HG02678 (cell line): ENCODE data around the gene PHF2.

Experiments
- ATAC-seq: cut with Tn5 transposase; IDR thresholded peaks from one replicate; pipeline ENCODE4 v1.9.1; 2021; ENCODE audit warnings: mild to moderate bottlenecking, moderate library complexity; ENCODE audit not compliant: unreplicated experiment

The PHF2 gene

DNA sequence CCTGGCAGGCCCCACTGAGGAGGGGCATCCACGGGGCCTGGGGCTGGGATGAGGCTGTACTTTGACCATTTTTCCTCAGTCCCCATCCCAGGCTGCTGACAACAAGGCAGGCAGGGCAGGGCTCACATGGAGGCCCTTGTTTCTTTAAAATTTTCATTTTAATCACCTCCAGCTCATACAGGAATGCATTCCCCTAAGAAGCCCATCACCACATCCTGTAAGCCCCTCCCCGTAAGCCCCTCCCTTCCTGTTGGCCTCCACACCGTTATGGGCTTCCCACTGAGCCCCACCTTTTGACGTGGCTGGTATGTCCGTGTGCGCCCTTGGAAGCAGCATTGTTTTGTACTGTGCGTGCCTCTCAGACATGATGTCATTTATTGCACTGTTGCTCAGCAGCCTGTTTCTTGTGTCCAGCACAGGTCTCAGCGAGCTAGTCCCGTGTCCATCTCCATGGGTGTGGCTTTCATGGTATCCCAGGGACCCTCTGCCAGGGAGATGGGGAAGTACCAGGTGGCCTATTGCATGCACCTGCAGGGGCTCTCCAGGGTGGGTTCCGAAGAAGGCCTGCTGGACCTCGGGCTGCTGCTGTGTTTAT, 22.4 kb downstream of the PHF2 start:
- ATAC-seq = no peak

DNA sequence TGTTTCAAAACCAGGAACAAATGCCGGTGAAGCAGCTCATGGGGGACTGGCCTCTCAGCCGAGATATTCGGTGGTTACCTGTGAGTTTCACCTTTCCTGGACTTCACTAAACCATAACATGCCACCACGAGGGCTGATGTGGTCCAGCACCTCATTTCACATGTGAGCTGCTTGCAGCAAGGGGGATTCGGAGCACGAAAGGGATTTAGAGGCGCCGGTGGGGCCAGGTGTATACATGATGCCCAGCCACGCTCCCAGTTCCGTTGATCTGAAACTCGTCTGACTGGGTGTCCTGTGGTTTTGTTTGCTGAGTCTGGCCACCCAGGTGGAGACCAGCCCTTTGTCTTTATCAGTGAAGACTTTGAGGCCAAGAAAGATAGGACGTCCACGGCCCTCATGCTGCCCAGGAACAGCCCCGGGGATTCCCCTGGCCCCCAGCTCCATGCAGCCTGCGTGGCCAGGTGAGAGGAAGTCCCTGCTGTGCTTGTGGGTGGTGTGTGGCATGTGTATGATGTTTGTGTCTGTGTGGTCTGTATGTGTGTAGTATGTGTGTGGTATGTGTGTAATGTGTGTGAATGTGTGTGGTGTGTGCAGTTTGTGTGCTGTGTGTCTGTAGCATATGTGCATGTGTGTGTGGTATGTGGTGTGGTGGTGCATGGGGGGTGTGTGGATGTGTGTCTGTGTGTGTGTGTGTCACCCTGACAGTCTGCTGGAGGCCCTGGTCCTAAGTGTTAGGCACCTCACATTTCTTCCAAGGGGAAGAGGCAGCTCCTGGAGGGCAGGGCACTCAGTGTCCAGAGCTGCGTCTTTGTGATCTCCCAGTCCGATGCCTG, 23.4 kb downstream of the PHF2 start:
- ATAC-seq = no peak

DNA sequence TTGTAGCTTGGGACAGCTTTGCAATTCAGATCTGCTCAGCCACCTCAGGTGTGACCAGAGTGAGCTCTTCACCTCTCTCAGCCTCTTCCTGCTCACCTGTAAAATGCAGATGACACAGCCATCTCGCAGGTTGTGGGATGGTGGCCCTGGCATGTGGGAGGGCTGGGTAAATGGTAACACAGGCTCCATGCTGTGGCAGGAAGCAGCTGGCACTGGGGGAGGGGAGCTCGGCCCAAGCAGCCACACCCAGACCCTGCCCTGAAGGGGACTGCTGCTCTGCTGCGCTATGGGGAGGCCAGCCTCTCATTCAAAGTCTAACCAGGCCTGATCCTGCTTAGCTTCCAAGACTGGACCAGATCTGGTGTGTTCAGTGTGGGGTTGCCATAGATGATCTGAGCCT, 24.1 kb downstream of the PHF2 start:
- no peak for ATAC-seq

DNA sequence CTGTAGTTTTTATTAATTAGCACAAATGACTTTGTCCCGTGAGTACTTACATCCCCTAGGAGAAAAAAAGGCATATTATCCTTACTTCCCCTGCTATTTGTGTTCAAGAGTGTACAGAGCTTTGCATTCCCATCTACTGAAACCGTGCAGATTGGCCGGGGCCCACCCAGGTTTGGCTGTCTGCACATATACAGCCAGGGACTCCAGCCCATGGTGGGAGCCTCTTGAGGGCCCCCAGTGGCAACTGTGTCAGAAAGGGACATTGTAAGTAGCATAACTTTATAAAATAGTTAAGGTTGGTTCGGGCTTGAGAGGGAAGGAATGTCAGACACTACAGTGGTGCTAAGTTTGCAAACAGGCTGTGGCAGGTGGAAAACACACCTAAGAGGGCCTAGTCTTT, 24.7 kb downstream of the PHF2 start:
- no peak for ATAC-seq

DNA sequence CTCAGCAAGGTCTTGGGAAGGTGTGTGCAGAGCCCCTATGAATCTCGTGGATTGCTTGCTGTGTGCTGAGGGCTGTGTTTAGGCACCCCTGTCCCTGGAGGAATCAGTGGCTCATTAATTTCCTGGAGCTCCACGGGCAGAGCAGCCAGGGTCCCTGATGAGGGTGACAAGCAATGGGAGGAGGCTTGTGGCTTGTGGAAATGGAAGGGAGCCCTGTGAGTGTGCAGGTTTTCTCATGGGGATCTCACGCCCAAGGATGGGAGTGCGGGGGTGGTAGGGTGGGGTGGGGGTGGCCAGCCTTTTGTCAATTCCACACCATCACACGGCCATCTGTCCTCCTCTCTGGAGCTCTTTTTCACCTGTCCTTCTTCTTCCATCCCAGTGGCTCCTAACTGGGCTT, 25.3 kb downstream of the PHF2 start:
- ATAC-seq = no peak

DNA sequence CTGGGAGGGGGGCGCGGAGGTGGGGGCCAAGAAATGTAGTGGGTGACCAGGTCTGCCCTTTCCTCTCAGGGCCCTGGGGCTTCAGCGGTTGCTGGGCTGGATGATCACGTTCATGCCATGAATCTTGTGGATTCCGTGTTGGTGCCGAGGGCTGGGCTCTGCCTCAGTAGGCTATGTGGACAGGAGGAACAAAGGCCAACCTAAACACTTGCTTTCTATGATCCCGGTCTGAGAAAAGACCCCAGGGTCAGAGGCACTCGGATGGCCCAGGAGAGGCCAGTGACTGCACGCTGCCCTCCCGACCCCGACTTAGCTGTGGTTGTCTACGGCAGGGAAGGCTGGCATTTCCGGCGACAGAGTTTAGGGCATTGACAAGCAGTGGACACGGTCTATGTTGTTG, 26.6 kb downstream of the PHF2 start:
- no peak for ATAC-seq

DNA sequence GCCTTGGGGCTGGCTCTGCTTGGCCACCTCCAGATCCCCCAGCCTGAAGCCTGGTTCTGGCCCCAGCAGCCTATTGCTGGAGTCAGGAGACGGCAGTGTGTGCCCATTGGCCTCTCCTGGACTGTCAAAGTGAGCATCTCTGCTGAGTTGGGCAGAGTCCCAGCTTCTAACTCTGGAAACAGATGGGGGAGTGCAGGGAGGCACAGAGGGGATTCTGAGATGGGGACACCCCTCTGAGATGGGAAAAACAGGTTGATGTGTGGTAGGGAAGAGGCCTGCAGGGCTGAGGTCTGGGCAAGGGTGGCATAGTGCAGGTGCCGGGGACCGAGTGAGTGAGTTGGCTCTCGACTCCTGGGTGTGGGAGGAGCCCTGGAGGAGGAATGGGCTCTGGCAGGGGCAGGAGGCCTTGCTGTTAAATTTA, 27.5 kb downstream of the PHF2 start:
- ATAC-seq = no peak

DNA sequence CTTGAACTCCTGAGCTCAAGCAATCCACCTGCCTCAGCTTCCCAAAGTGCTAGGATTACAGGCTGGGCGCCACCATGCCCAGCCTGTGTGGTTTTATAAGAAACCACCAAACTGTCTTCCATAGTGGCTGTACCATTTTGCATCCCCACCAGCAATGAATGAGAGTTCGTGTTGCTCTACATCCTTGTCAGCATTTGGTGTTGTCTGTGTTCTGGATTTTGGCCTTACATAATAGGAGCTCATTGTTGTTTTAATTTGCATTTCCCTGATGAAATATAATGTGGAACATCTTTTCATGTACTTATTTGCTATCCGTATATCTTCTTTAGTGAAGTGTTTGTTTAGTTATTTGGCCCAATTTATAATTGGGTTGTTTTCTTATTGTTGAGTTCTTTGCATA, 29.8 kb downstream of the PHF2 start:
- no peak for ATAC-seq

DNA sequence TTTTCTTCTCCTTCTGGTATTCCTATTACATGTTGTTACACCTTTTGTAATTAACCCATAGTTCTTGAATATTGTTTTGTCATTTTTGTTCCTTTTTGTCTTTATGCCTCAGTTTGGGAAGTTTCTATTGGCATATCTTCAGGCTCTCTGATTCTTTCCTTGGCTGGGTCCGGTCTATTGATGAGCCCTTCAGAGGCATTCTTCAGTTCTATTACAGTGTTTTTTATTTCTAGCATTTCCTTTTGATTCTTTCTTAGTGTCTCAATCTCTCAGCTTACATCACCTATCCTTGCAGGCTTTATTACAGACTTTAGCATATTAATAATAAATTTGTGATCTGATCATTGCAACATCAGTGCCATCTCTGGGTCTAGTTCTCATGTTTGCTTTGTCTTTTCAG, 33.8 kb downstream of the PHF2 start:
- no peak for ATAC-seq

DNA sequence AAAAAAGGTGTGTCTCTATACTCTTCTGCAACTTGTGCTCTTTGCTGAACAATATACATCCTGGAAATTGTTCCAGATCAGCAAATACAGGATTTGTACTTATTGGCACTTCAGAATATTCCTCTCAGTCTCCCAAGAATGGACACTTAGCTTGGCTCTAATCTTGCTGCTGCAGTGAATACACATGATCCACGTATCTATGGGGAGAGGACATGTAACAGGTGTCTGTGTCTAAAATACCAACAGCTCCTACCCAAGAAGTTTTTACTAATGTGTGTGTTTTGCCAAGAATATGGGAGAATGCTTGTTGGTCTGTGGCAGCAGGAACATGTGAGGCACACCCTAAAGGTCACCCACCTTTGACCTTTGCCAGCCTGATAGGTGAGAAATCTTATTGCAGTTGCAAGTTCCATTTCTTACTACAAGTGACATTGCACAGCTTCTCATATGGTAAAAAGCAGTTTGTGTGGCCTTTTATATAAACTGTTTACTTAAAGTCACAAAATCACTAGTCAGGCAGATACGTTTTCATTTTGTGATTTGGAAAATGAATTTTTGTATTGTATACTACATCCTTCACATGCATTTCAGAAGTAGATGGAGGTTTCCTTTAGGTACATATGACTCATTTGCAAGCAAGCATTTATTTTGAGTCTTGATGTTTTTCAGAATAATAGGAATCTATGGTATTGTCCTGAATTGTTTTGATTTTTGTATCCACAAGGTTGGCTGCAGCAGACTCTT, 35.8 kb downstream of the PHF2 start:
- no peak for ATAC-seq

DNA sequence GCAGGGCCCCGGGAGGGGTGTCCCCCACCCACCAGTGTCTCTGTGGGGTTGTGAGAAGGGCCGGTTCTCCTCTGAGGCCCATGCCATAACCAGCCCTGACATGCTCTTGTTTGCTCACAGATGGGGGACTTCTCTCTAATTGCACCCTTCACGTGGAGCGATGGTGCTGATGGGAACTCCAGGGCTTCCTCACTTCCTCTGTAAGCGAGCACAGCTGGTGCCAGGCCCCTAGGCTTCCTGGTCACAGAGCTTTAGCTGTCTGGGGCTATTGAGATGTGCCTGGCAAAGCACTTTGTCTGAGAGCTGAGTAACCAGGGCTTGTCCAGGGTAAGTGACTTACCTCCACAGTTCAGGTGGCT, 36.4 kb downstream of the PHF2 start:
- peak; percentile 66 for ATAC-seq

DNA sequence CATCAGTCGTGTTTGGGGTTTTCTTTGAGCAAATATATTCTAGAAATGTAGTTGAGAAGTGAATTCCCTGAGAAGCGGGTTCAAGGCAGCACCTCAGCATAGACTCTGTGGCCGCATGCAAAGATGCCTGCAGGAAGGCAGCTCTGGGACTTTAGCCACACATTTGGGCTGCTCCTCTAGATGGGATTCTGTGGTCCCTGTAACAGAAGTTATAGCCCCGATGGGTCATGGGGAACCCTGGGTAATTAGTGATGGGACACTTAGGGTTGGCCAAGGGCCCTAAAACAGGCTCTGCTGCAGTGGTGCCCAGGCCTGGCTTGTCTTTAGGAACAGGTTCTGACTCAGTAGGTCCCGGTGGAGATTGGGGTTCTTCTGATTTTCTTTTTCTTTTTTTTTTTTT, 36.8 kb downstream of the PHF2 start:
- no peak for ATAC-seq

DNA sequence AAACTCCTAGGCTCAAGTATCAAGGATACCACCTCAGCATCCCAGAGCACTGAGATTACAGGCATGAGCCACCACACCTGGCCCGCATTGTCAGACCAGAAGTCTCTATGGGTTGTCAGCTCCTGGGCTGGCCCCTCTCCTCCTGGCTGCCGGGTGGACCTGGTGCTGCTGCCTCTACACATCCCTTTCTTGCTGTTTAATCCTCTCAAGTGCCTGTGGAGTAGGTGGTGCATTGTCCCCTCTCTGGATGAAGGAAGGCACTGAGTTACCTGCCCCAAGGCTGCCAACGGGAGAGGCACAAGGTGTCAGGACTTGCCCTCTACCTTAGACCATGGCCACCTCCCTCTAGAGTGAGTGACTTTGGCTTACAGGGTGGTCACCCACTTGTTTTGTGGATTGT, 37.4 kb downstream of the PHF2 start:
- ATAC-seq = no peak

DNA sequence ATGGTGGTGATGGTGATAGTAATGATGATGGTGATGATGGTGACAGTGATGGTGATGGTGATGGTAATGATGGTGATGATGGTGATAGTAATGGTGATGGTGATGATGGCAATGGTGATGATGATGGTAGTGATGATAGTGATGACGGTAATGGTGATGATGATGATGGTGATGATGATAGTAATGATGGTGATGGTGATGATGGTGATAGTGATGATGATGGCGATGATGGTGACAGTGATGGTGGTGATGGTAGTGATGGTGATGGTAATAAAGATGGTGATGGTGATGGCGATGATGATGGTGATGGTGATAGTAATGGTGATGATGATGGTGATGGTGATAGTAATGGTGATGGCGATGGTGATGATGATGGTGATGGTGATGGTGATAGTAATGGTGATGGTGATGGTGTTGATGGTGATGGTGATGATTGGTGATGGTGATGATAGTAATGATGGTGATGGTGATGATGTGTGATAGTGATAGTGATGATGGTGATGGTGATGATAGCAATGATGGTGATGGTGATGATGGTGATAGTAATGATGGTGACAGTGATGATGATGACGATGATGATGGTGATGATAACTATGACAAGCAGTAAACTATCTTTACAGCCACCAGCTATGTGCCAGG, 38.6 kb downstream of the PHF2 start:
- no peak for ATAC-seq

DNA sequence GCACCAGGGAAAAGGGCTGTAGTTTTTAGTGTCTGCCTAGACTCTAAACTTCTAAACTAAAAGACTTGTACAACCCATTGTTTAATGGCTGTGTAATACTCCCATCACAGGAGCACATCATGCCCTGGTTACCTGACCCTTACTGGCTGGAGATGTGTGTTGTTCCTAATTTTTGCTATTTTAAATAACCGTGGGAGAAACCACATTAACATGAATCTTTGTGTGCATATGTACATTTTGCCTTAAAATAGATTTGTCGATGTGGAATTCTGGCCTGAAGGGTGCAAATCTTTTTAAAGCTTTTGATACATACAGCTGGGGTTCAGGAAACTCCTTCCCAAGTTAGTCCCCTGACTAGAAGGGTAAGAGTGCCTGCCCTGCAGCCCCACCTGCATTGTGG, 39.7 kb downstream of the PHF2 start:
- ATAC-seq = no peak

DNA sequence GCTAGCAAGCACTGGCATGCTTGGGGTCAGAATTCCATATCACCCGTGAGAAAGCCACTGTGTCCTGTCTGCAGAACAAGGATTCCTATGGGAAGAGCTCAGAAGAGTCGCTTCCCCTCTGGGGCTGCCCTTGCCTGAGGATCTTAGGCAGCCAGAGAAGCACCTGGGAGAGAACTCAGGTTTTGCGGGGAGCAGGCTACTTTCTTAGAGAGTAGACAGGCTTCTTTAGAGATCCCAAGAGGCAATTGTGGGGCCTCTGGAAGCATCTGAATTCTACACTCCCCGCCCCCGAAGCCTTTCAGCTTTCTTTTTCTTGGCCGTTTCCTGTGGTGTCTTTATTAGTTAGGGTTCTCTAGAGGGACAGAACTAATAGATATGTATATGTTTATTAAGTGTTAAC, 40.9 kb downstream of the PHF2 start:
- ATAC-seq = no peak

DNA sequence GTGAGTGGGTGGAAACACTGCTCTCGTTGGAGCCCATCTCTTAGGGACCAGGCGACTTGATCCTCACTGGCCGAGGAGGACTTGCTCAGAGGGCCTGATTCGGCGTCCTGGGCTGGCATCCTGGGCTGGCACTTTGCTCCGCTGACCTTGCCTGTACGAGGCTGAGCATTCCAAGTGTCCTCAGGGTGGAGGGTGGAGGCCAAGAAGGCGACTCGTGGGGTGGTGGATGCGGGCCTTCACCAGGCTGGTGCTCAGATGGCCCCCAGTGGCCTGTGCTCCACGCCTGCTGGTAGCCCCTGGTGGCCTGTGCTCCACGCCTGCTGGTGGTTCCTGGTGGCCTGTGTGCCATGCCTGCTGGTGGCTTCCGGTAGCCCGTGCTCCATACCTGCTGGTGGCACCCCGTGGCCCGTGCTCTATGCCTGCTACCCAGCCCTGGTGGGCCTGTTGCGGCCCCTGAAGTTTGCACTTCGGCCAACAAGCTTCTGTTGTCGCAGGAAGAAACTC, 42.9 kb downstream of the PHF2 start:
- ATAC-seq = no peak

DNA sequence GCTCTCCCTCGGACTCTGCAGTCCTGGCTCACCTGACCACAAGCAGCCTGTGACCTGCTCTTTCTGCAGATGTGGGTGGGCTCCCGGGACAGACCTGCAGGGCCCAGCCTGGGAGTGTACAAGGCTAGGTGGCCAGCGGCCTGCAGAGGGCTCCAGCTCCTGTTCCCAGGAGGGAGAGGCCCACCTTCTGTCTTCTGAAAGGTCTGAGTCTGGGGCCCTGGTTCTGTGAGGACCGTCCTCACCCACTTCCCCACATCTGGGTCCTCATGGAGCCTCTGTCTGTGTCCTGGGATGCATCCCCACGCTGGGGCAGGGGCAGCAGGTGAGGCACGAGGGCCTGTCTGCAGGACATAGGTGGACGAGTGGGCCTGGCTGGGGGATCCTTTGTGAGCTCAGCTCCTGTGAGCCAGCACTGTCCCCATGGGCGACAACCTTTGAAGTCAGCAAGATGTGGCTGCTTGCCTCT, 43.7 kb downstream of the PHF2 start:
- ATAC-seq = no peak

DNA sequence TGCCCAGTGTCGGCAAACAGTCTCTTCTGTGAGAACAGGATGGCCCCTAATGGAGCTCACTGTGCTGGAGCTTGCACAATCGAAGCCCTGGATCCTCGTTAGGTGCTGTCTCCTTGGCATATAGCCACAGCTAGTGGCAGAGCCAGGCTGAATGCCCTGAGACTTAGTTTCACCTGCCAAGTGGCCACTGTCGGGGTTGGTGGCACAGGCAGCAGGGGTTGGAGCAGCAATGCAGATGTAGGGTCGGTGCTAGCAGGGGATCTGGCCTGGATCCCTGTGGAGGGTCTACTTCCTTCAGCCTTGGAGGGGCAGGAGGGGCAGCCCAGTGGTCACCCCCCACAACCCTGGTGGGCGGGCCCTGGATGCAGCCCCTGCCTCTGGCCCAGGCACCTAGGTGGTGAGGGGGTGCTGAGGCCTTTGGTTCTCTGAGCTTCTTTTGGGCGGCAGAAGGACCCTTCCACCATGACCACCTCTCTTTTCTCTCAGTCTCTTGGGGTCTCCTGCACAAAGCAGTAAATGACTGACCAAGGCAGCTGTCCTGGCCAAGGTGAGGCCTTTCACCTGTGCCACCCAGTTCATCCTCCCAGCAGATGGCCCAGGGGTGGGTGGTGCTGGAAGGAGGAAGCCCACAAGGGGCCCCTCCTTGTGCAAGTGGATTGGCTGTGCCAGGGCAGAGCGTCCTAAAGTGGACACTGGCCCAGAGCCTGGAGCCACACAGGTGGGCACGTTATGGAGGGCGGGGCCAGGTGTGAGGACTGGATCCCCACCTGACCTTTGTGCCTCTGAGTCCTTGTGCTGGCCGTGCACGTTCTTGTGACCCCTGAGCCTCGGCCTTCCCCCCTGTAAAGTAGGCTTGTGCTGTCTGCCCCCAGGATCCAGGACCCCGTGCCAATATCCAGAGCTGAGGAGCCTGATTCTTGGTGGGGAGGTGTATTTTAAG, 44.8 kb downstream of the PHF2 start:
- no peak for ATAC-seq

DNA sequence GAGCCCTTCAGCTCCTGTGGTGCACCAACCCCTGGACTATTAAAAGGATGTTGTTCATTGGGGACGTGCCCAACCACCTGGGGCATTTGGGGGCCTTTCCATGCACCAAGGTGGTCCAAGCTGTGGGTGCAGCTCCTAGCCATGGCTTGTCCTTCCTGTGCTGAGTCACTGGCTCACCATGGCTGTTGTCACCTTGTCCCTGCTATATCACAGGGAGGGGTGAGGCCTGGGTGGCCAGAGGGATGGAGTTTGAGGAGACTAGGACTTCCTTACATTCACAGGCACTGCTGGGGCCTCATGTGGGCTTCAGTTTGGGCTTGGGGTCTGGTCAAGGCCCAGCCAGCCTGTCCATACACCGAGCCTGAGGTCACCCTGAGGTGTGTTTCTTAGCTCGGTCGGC, 45.5 kb downstream of the PHF2 start:
- ATAC-seq = no peak
